ENCODE data around the gene OPA1. TPM values are rescaled to one million over a fixed set of nuclear protein-coding genes. Genes with fewer than 3 reads are reported as not detected.

The OPA1 gene
- total RNA-seq, 4 donors from 2014 or later: 37.7 to 44.7 (median 40.4) TPM

DNA sequence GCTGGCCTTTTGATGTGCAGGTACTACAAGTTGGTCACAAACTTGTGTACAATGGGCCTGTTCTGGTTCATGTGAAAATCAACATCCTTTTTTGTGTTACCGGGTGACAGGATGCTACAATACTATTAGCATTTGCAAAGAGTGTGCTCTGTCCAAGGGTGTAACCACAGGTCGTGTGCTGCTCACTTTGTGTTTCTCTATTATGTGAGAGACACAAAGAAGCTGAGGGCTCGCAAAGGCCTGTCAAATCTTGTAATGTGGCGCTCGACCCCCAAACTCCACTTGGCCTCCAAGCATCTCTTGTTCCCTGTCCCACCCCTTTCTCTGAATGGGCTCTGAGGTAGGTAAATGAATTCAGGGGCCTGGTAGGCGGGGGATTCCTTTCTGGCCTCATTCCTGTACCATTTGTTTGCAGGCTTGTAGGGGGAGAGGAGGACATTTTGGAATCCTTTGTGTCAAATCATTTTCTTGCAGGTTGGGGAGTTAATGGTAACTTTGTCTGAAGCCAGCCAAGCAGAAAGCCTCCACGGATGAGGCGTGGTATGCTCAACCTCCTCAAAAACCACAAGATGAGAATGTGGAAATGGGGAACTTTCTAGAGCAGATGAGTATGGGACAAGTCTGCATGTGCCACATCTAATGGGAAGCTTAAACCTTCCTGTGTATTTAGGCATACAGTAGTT is 109.1 kb downstream of the OPA1 start:
- Histone ChIP-seq H3K36me3 (peaks cover 0 to 9% (median 0%) of the 10 kb centered on the region in 3 donors), H3K27ac (no peak overlapping the region), H3K9me3 (no peaks in the 10 kb centered on the region), H3K4me3 (no peak overlapping the region), H3K4me1 (peaks cover 0 to 13% (median 0%) of the 10 kb centered on the region in 4 donors), H3K27me3 (no peaks in the 10 kb centered on the region)
- TF ChIP-seq POLR2A (IDR thresholded peaks at IDR 0.05) (no peak), EP300 (IDR thresholded peaks at IDR 0.05) (no peak)
- TF ChIP-seq, protein P1, sequence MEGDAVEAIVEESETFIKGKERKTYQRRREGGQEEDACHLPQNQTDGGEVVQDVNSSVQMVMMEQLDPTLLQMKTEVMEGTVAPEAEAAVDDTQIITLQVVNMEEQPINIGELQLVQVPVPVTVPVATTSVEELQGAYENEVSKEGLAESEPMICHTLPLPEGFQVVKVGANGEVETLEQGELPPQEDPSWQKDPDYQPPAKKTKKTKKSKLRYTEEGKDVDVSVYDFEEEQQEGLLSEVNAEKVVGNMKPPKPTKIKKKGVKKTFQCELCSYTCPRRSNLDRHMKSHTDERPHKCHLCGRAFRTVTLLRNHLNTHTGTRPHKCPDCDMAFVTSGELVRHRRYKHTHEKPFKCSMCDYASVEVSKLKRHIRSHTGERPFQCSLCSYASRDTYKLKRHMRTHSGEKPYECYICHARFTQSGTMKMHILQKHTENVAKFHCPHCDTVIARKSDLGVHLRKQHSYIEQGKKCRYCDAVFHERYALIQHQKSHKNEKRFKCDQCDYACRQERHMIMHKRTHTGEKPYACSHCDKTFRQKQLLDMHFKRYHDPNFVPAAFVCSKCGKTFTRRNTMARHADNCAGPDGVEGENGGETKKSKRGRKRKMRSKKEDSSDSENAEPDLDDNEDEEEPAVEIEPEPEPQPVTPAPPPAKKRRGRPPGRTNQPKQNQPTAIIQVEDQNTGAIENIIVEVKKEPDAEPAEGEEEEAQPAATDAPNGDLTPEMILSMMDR (IDR thresholded peaks at IDR 0.05): no peak
- DNase-seq (ENCODE audit: low spot score in 2 of 2): no peak
- WGBS, 2 donors: 83 to 84% methylated on average over 8 of the region's 8 CpGs

DNA sequence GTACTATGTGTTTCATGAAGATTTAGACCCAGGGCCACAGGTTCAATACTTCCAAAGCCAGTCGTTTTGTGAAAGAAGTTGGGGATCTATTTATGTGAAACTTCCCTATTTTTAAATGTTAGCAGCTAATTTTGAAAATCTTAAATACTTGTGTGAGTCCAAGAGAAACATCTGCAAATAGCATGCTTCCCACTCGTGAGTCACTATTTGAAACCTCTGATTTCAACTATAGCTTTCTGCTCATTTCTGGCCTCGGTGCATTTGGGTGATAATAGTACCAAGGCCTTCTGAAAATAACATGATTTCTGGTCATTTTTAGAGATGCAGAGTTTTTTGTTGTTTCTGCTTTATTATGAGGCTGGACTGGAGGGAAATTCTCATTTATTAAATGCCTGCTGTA is 110.0 kb downstream of the OPA1 start:
- no peaks in the 10 kb centered on the region for H3K9me3 ChIP-seq
- no peak overlapping the region for H3K4me3 ChIP-seq
- WGBS, 2 donors: 36 to 47% methylated on average over 3 of the region's 3 CpGs
- H3K36me3 ChIP-seq: peaks cover 0 to 9% (median 0%) of the 10 kb centered on the region in 3 donors
- H3K4me1 ChIP-seq: peaks cover 0 to 13% (median 0%) of the 10 kb centered on the region in 4 donors
- TF ChIP-seq, protein P1 (IDR thresholded peaks at IDR 0.05): no peak
- no peak for TF ChIP-seq EP300 (IDR thresholded peaks at IDR 0.05)
- no peak for TF ChIP-seq POLR2A (IDR thresholded peaks at IDR 0.05)
- H3K27me3 ChIP-seq: no peaks in the 10 kb centered on the region
- no peak for DNase-seq (ENCODE audit: low spot score in 2 of 2)
- H3K27ac ChIP-seq: no peak overlapping the region

DNA sequence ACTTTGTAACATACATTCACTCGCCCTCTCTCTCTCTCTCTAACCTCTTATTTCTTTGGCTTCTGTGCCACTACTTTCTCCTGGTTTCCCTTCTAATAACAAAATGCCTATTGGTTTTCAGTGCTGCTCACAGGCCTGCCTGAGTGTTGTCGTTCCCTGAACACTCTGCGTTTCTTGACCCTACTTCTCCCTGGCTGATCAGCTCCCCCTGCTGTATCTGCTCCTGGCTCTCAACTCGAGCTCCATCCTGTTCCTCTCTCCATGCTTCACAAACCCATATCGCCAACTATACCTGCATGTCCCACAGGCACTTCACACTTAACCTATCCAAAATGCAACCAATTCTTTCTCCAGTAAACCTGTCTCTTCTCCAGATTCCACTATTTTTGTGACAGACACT is 111.4 kb downstream of the OPA1 start:
- H3K27me3 ChIP-seq: no peaks in the 10 kb centered on the region
- peaks cover 0 to 13% (median 0%) of the 10 kb centered on the region in 4 donors for H3K4me1 ChIP-seq
- DNase-seq (ENCODE audit: low spot score in 2 of 2): no peak
- peaks cover 0 to 8% (median 0%) of the 10 kb centered on the region in 3 donors for H3K36me3 ChIP-seq
- H3K4me3 ChIP-seq: no peak overlapping the region
- 46 to 55% methylated on average over 5 of the region's 5 CpGs for WGBS, 2 donors
- H3K27ac ChIP-seq: no peak overlapping the region
- no peaks in the 10 kb centered on the region for H3K9me3 ChIP-seq
- TF ChIP-seq EP300 (IDR thresholded peaks at IDR 0.05) (no peak), POLR2A (IDR thresholded peaks at IDR 0.05) (no peak)
- TF ChIP-seq, protein P1 (IDR thresholded peaks at IDR 0.05): no peak

DNA sequence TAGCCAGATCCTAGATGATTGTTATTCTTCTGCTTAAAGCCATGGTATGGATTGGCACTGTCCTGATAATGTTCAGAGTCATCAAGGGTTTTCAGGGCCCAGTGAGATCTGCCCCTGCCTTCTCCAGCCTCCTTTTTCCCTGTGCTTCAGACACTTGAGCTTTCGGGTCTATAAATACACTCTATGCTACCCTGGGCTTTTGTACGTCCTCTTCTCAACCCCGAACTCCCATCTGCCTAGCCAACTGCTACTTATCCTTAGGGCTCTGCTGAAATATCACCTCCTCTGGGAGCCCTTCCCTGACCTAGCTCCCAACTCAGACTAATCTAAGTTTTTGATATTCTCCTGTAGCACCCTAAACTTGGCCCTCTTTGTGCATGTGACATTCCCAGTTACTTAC is 115.3 kb downstream of the OPA1 start:
- no peak overlapping the region for H3K4me3 ChIP-seq
- TF ChIP-seq, protein P1 (IDR thresholded peaks at IDR 0.05): no peak
- TF ChIP-seq POLR2A (IDR thresholded peaks at IDR 0.05) (no peak), EP300 (IDR thresholded peaks at IDR 0.05) (no peak)
- no peak for DNase-seq (ENCODE audit: low spot score in 2 of 2)
- no peaks in the 10 kb centered on the region for H3K9me3 ChIP-seq
- peaks cover 0 to 24% (median 4%) of the 10 kb centered on the region in 4 donors for H3K4me1 ChIP-seq
- no peak overlapping the region for H3K27ac ChIP-seq
- 81 to 89% methylated on average over 3 of the region's 3 CpGs for WGBS, 2 donors
- no peaks in the 10 kb centered on the region for H3K36me3 ChIP-seq
- no peaks in the 10 kb centered on the region for H3K27me3 ChIP-seq

DNA sequence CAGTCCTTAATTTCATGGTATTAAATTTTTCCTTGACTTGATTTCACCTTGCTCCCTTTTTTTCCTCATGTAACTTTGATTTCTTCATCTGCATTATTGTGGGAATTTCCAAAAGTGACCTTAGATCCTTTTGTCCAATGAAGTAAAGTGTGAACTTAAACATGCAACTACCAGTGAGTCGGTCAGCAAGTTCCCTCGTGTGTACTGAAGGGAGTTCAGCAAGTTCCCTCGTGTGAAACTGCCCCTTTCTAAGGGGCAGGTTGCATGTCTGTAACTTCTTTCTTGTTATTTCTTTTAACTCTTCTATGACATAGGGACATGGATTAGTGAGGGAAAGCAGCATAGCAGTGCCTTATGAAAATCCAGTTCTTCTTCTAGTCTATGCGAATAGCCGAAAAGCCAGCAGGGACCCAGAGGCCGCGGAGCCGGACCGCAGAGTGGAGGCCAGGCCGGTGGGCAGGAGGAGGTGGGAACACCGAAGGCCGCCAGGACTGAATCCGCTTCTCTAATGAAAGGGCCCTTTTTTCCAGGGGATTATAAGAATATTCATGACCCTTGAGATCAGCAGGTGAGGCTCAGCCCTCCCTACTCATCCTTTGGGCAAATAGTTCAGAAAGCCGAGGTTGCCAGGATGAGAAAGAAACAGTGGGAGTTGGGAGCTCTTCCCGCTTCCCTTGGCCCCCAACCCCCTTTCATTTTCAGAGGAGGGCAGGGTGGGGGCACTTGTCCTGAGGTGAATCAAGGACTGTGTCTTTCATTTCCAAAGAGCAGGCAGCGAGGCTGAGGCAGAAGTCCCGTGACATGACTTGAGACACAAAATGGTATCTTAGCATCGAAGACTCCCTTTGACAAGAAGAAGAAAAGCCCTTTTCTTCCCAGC is 117.5 kb downstream of the OPA1 start:
- H3K4me1 ChIP-seq: peaks cover 0 to 17% (median 4%) of the 10 kb centered on the region in 4 donors
- H3K27ac ChIP-seq: peak overlapping the region in 3 of 4 donors; percentile 10 to 82 (median 53)
- H3K36me3 ChIP-seq: no peaks in the 10 kb centered on the region
- H3K9me3 ChIP-seq: peaks cover 0 to 13% (median 2%) of the 10 kb centered on the region in 4 donors
- 55 to 60% methylated on average over 18 of the region's 18 CpGs for WGBS, 2 donors
- H3K27me3 ChIP-seq: no peaks in the 10 kb centered on the region
- DNase-seq (ENCODE audit: low spot score in 2 of 2): no peak
- TF ChIP-seq POLR2A (IDR thresholded peaks at IDR 0.05) (no peak), EP300 (IDR thresholded peaks at IDR 0.05) (no peak)
- TF ChIP-seq, protein P1 (IDR thresholded peaks at IDR 0.05): no peak
- no peak overlapping the region for H3K4me3 ChIP-seq
